Measurements from ENCODE around the gene CPT1B.

GRCh38 chr22:50605613-50606074 lies 27.4 kb upstream of the CPT1B start:
- TF ChIP-seq POLR2AphosphoS5 (IDR thresholded peaks at IDR 0.05) (no peak), POLR2A (IDR thresholded peaks at IDR 0.05) (no peak), EP300 (IDR thresholded peaks at IDR 0.05; ENCODE audit: low read depth) (no peak)
- TF ChIP-seq, protein P1, sequence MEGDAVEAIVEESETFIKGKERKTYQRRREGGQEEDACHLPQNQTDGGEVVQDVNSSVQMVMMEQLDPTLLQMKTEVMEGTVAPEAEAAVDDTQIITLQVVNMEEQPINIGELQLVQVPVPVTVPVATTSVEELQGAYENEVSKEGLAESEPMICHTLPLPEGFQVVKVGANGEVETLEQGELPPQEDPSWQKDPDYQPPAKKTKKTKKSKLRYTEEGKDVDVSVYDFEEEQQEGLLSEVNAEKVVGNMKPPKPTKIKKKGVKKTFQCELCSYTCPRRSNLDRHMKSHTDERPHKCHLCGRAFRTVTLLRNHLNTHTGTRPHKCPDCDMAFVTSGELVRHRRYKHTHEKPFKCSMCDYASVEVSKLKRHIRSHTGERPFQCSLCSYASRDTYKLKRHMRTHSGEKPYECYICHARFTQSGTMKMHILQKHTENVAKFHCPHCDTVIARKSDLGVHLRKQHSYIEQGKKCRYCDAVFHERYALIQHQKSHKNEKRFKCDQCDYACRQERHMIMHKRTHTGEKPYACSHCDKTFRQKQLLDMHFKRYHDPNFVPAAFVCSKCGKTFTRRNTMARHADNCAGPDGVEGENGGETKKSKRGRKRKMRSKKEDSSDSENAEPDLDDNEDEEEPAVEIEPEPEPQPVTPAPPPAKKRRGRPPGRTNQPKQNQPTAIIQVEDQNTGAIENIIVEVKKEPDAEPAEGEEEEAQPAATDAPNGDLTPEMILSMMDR (IDR thresholded peaks at IDR 0.05): no peak
